ENCODE measurements around the gene IDUA. TPM values are rescaled to one million over a fixed set of nuclear protein-coding genes. Genes with fewer than 3 reads are reported as not detected.

The IDUA gene
- total and polyA plus RNA-seq, 4 donors = 5.1 to 40.2 (median 27.0) TPM

- WGBS (ENCODE audit: insufficient coverage) = 23% methylated on average over 65 of the region's 76 CpGs
- peaks cover 80% of the 10 kb centered on the region for H3K36me3 ChIP-seq (ENCODE audit: control insufficient read depth, insufficient read depth, low read length)
Measured at GRCh38 chr4:967113-968104, 19.4 kb upstream of the IDUA start.

DNA sequence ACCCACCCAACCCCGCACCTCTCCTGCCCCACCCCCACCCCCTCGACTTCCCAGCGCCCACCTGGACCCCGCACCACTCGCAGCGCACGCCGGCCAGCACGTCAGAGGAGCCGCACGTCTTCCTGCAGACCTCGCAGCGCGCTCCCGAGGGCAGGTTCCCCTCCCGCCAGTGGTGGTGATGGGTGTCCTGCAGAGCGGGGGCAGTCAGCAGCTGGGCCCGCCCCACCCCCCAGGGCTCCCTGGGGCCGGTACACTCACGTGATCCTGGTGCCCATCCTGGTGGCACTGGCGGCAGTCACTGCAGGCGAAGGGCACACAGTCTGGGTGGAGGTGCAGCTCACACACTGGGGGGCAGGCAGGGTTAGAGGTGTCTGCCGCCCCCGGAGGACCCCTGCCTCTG lies 18.6 kb upstream of the IDUA start:
- peaks cover 7% of the 10 kb centered on the region for H3K27me3 ChIP-seq (ENCODE audit: control insufficient read depth, insufficient read depth, low read length)
- WGBS (ENCODE audit: insufficient coverage) = 11% methylated on average over 19 of the region's 24 CpGs
- no peaks in the 10 kb centered on the region for H3K9me3 ChIP-seq (ENCODE audit: control insufficient read depth, insufficient read depth, low read length)
- H3K4me3 ChIP-seq (ENCODE audit: low read depth, low read length) = no peak overlapping the region
- H3K4me1 ChIP-seq (ENCODE audit: control insufficient read depth, insufficient read depth, low read length) = peaks cover 37% of the 10 kb centered on the region
- DNase-seq (ENCODE audit: low read depth in 4 of 6, low spot score in 6 of 6) = no peak
- peaks cover 72% of the 10 kb centered on the region for H3K36me3 ChIP-seq (ENCODE audit: control insufficient read depth, insufficient read depth, low read length)
- H3K27ac ChIP-seq (ENCODE audit: low read depth, low read length) = no peak overlapping the region

More at GRCh38 chr4:967113-968104, 19.4 kb upstream of the IDUA start:
- Histone ChIP-seq H3K27me3 (ENCODE audit: control insufficient read depth, insufficient read depth, low read length) (peaks cover 7% of the 10 kb centered on the region), H3K4me1 (ENCODE audit: control insufficient read depth, insufficient read depth, low read length) (peaks cover 32% of the 10 kb centered on the region), H3K9me3 (ENCODE audit: control insufficient read depth, insufficient read depth, low read length) (no peaks in the 10 kb centered on the region), H3K27ac (ENCODE audit: low read depth, low read length) (no peak overlapping the region), H3K4me3 (ENCODE audit: low read depth, low read length) (no peak overlapping the region)
- DNase-seq (ENCODE audit: low read depth in 4 of 6, low spot score in 6 of 6) = peak in 1 of 6 donors; percentile 29

DNA sequence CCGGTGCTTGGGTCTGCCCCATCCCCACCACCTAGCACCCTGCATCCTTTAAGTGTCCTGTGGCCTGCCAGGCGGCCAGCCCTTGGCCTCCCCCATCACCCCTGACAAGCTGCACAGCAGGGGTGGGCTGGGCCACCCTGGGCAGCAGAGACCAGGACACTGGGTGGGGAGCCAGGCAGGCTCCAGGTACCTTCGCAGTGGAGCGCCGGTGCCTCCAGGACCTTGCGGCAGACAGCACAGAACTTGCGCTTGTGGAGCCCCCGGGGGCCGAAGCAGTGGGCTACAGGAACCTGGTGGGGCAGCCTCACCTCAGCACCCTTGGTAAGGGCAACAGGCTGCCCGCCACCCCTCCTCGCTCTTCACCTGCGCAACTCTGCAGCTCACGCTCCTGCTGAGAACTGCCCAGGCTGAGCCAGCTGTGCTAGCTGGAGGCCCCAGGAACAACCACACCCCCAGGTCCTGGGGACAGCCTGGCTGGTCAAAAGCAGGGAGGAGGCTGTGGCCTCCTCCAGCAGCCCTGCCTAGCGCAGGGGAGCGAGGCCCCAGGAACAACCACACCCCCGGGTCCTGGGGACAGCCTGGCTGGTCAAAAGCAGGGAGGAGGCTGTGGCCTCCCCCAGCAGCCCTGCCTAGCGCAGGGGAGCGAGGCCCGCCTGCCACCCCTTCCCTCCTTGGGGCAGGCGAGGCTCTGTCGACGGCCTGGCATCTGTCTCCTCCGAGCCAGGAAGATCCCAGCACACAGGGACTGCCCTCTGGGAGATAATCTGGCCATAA lies 18.0 kb upstream of the IDUA start:
- H3K4me3 ChIP-seq (ENCODE audit: low read depth, low read length) = no peak overlapping the region
- H3K36me3 ChIP-seq (ENCODE audit: control insufficient read depth, insufficient read depth, low read length) = peaks cover 66% of the 10 kb centered on the region
- no peaks in the 10 kb centered on the region for H3K9me3 ChIP-seq (ENCODE audit: control insufficient read depth, insufficient read depth, low read length)
- 78% methylated on average over 19 of the region's 23 CpGs for WGBS (ENCODE audit: insufficient coverage)
- H3K27ac ChIP-seq (ENCODE audit: low read depth, low read length) = no peak overlapping the region
- DNase-seq (ENCODE audit: low read depth in 4 of 6, low spot score in 6 of 6) = no peak
- peaks cover 37% of the 10 kb centered on the region for H3K4me1 ChIP-seq (ENCODE audit: control insufficient read depth, insufficient read depth, low read length)
- H3K27me3 ChIP-seq (ENCODE audit: control insufficient read depth, insufficient read depth, low read length) = peaks cover 7% of the 10 kb centered on the region

DNA sequence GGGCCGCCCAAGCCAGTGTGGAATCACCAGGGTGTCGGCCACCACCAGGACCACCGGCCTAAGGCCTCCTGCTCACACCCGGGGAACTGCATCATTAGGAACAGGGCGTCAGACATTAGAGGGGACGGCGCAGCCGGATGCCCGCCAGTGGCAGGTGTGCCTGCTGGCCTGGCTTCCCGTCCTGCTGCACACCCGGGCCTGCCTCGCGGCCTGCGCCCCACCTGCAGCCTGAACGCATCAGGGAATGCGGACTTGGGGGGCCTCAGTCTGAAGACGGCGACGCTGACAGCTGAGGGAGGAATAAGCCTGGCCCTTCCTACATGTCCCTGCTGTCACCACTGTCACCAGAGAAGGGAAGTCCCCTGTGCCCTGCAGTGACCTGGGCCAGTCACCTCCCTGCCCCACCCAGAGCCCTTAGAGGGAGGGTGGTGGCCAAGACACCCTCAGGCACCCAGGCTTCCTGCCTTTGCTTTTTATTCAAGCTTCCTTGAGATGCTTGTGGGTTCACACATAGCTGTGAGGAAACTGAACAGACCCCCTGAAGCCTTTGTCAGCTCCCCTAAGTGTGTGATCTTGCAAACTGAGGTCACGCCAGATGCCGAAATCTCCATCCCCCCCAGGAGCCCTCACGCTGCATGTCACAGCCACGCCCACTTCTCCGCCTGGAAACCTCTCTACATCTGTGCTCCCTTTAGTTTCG lies 16.6 kb upstream of the IDUA start:
- H3K9me3 ChIP-seq (ENCODE audit: control insufficient read depth, insufficient read depth, low read length) = no peaks in the 10 kb centered on the region
- H3K4me1 ChIP-seq (ENCODE audit: control insufficient read depth, insufficient read depth, low read length) = peaks cover 37% of the 10 kb centered on the region
- peaks cover 7% of the 10 kb centered on the region for H3K27me3 ChIP-seq (ENCODE audit: control insufficient read depth, insufficient read depth, low read length)
- H3K27ac ChIP-seq (ENCODE audit: low read depth, low read length) = no peak overlapping the region
- DNase-seq (ENCODE audit: low read depth in 4 of 6, low spot score in 6 of 6) = no peak
- WGBS (ENCODE audit: insufficient coverage) = 75% methylated on average over 20 of the region's 25 CpGs
- H3K4me3 ChIP-seq (ENCODE audit: low read depth, low read length) = no peak overlapping the region
- peaks cover 52% of the 10 kb centered on the region for H3K36me3 ChIP-seq (ENCODE audit: control insufficient read depth, insufficient read depth, low read length)

- no peak for DNase-seq (ENCODE audit: low read depth in 4 of 6, low spot score in 6 of 6)
- 73% methylated on average over 16 of the region's 17 CpGs for WGBS (ENCODE audit: insufficient coverage)
- H3K27me3 ChIP-seq (ENCODE audit: control insufficient read depth, insufficient read depth, low read length) = peaks cover 7% of the 10 kb centered on the region
- no peak overlapping the region for H3K27ac ChIP-seq (ENCODE audit: low read depth, low read length)
- peaks cover 44% of the 10 kb centered on the region for H3K36me3 ChIP-seq (ENCODE audit: control insufficient read depth, insufficient read depth, low read length)
- peaks cover 37% of the 10 kb centered on the region for H3K4me1 ChIP-seq (ENCODE audit: control insufficient read depth, insufficient read depth, low read length)
- H3K4me3 ChIP-seq (ENCODE audit: low read depth, low read length) = no peak overlapping the region
- no peaks in the 10 kb centered on the region for H3K9me3 ChIP-seq (ENCODE audit: control insufficient read depth, insufficient read depth, low read length)
Measured at GRCh38 chr4:970854-971520, 15.9 kb upstream of the IDUA start.

- H3K36me3 ChIP-seq (ENCODE audit: control insufficient read depth, insufficient read depth, low read length) = peaks cover 35% of the 10 kb centered on the region
- H3K4me1 ChIP-seq (ENCODE audit: control insufficient read depth, insufficient read depth, low read length) = peaks cover 37% of the 10 kb centered on the region
- no peak overlapping the region for H3K27ac ChIP-seq (ENCODE audit: low read depth, low read length)
- no peak for DNase-seq (ENCODE audit: low read depth in 4 of 6, low spot score in 6 of 6)
- H3K9me3 ChIP-seq (ENCODE audit: control insufficient read depth, insufficient read depth, low read length) = no peaks in the 10 kb centered on the region
- WGBS (ENCODE audit: insufficient coverage) = 62% methylated on average over 24 of the region's 24 CpGs
- peak overlapping the region; percentile 50 for H3K4me3 ChIP-seq (ENCODE audit: low read depth, low read length)
- H3K27me3 ChIP-seq (ENCODE audit: control insufficient read depth, insufficient read depth, low read length) = peaks cover 7% of the 10 kb centered on the region
Measured at GRCh38 chr4:971666-972500, 15.0 kb upstream of the IDUA start.

GRCh38 chr4:972651-973424 lies 14.0 kb upstream of the IDUA start:
- peak in 2 of 6 donors; percentile 22 to 33 for DNase-seq (ENCODE audit: low read depth in 4 of 6, low spot score in 6 of 6)

More at GRCh38 chr4:972651-973424, 14.0 kb upstream of the IDUA start:
- no peaks in the 10 kb centered on the region for H3K9me3 ChIP-seq (ENCODE audit: control insufficient read depth, insufficient read depth, low read length)
- H3K27me3 ChIP-seq (ENCODE audit: control insufficient read depth, insufficient read depth, low read length) = peaks cover 7% of the 10 kb centered on the region
- H3K4me1 ChIP-seq (ENCODE audit: control insufficient read depth, insufficient read depth, low read length) = peaks cover 32% of the 10 kb centered on the region
- no peak overlapping the region for H3K27ac ChIP-seq (ENCODE audit: low read depth, low read length)
- peaks cover 28% of the 10 kb centered on the region for H3K36me3 ChIP-seq (ENCODE audit: control insufficient read depth, insufficient read depth, low read length)
- H3K4me3 ChIP-seq (ENCODE audit: low read depth, low read length) = peak overlapping the region; percentile 50
- under 1% methylated on average over 65 of the region's 65 CpGs for WGBS (ENCODE audit: insufficient coverage)

Data from spinal cord (tissue), 10 donors.